WTC11 (cell line): ENCODE results near the gene DPYSL3.

Experiments used
- CREB1 ChIP-seq: sonication (generic); formaldehyde crosslinking; IDR thresholded peaks from 2 replicates; pipeline ENCODE4 v1.8.0; 2023; ENCODE audit warnings: mild to moderate bottlenecking, missing genetic modification reagents
- USF2 ChIP-seq: sonication (generic); formaldehyde crosslinking; IDR thresholded peaks from 2 replicates; pipeline ENCODE4 v1.8.1; 2023; ENCODE audit warnings: mild to moderate bottlenecking, missing genetic modification reagents, moderate library complexity

GRCh38 chr5:147441191-147441695 is 68.6 kb downstream of the DPYSL3 start:
- TF ChIP-seq CREB1 (CRISPR knock-in tag) = no peak
- TF ChIP-seq USF2 (CRISPR knock-in tag) = no peak
